GM18517 (cell line): ENCODE data around the gene CCDC102B.
A peak's percentile ranks its signal among the peaks of the same experiment; 100 is the strongest.

Source experiments
- ATAC-seq: cut with Tn5 transposase; IDR thresholded peaks from one replicate; pipeline ENCODE4 v1.9.1; 2021; ENCODE audit warnings: mild to moderate bottlenecking, moderate library complexity; ENCODE audit not compliant: unreplicated experiment

CCDC102B gene

GRCh38 chr18:69067048-69067447 is 269.2 kb downstream of the CCDC102B start:
- ATAC-seq = no peak

GRCh38 chr18:69071680-69072079 is 273.8 kb downstream of the CCDC102B start:
- no peak for ATAC-seq

GRCh38 chr18:69081846-69082245 is 284.0 kb downstream of the CCDC102B start:
- ATAC-seq = no peak

GRCh38 chr18:69082499-69082898 is 284.6 kb downstream of the CCDC102B start:
- no peak for ATAC-seq

- ATAC-seq = no peak
Measured at GRCh38 chr18:69085951-69086350, 288.1 kb downstream of the CCDC102B start.

- no peak for ATAC-seq
Measured at GRCh38 chr18:69088973-69089372, 291.1 kb downstream of the CCDC102B start.

GRCh38 chr18:69097349-69097748 is 299.5 kb downstream of the CCDC102B start:
- peak; percentile 79 for ATAC-seq

- no peak for ATAC-seq
Measured at GRCh38 chr18:69102959-69103358, 305.1 kb downstream of the CCDC102B start.
